Measurements from ENCODE around the gene TGFBR2. TPM values are rescaled to one million over a fixed set of nuclear protein-coding genes. Genes with fewer than 3 reads are reported as not detected.

TGFBR2 gene
- total RNA-seq, 2 donors from 2014 or later, result 6.0 to 9.6 TPM

GRCh38 chr3:30687930-30688570 is 81.6 kb downstream of the TGFBR2 start:
- H3K4me3 ChIP-seq (ENCODE audit: low read length), result no peak overlapping the region
- Mint-ChIP-seq H3K9me3 (no peaks in the 10 kb centered on the region), H3K4me1 (peaks cover 22% of the 10 kb centered on the region), H3K36me3 (ENCODE audit: low read depth) (peaks cover 57% of the 10 kb centered on the region), H3K27me3 (ENCODE audit: insufficient read depth) (no peaks in the 10 kb centered on the region), H3K27ac (peak overlapping the region; percentile 78), H3K4me3 (no peak overlapping the region)
- H3K27ac ChIP-seq (ENCODE audit: low read depth, low read length), result no peak overlapping the region
- no peak overlapping the region for H3K9ac ChIP-seq (ENCODE audit: extremely low read depth, low read length, poor library complexity, severe bottlenecking)
- 90 to 95% methylated on average over 7 to 8 of the region's 8 CpGs for WGBS, 2 experiments (ENCODE audit: insufficient coverage in 1 of 2, insufficient read length in 1 of 2)
- H3K36me3 ChIP-seq (ENCODE audit: control insufficient read depth, insufficient read depth, low read length), result peaks cover 65% of the 10 kb centered on the region
- TF ChIP-seq CTCF (conservative IDR thresholded peaks at IDR 0.05), result no peak
- no peaks in the 10 kb centered on the region for H3K27me3 ChIP-seq (ENCODE audit: control insufficient read depth, insufficient read depth, low read length, poor library complexity, severe bottlenecking)
- DNase-seq, result no peak
- H3K9me3 ChIP-seq (ENCODE audit: control insufficient read depth, low read length), result no peaks in the 10 kb centered on the region
- H3K4me1 ChIP-seq (ENCODE audit: control insufficient read depth, insufficient read depth, low read length), result peaks cover 2% of the 10 kb centered on the region

- no peaks in the 10 kb centered on the region for H3K9me3 Mint-ChIP-seq
- DNase-seq, result no peak
- Histone ChIP-seq H3K27ac (ENCODE audit: low read depth, low read length) (no peak overlapping the region), H3K4me3 (ENCODE audit: low read length) (no peak overlapping the region), H3K9ac (ENCODE audit: extremely low read depth, low read length, poor library complexity, severe bottlenecking) (no peak overlapping the region), H3K9me3 (ENCODE audit: control insufficient read depth, low read length) (no peaks in the 10 kb centered on the region), H3K4me1 (ENCODE audit: control insufficient read depth, insufficient read depth, low read length) (peaks cover 5% of the 10 kb centered on the region), H3K27me3 (ENCODE audit: control insufficient read depth, insufficient read depth, low read length, poor library complexity, severe bottlenecking) (no peaks in the 10 kb centered on the region), H3K36me3 (ENCODE audit: control insufficient read depth, insufficient read depth, low read length) (peaks cover 65% of the 10 kb centered on the region)
- 93 to 94% methylated on average over 8 to 10 of the region's 10 CpGs for WGBS, 2 experiments (ENCODE audit: insufficient coverage in 1 of 2, insufficient read length in 1 of 2)
- no peak overlapping the region for H3K4me3 Mint-ChIP-seq
- H3K27me3 Mint-ChIP-seq (ENCODE audit: insufficient read depth), result no peaks in the 10 kb centered on the region
- no peak for TF ChIP-seq CTCF (conservative IDR thresholded peaks at IDR 0.05)
- peaks cover 22% of the 10 kb centered on the region for H3K4me1 Mint-ChIP-seq
- H3K36me3 Mint-ChIP-seq (ENCODE audit: low read depth), result peaks cover 51% of the 10 kb centered on the region
- no peak overlapping the region for H3K27ac Mint-ChIP-seq
These were observed 82.6 kb downstream of the TGFBR2 start for GRCh38 chr3:30688776-30689641.

DNA sequence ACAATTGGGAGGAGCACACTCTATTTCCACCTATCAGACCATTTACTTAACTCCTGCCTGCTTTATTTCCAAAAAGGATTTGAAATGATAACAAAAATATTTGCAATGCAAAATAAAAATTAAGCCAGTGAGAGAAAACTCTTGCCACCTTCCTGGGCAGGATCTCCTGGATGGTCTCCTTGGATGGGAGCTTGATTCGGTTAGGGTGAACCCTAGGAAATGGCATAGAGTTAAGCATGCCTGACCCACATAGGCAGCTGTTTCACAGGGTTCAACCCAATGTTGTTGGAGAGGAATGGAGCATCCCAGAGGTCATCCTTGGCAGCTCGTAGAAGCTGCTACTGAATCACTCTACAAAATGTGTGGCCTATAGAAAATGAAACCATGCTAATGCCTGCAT is 83.8 kb downstream of the TGFBR2 start:
- 94 to 100% methylated on average over 2 of the region's 2 CpGs for WGBS, 2 experiments (ENCODE audit: insufficient coverage in 1 of 2, insufficient read length in 1 of 2)
- Mint-ChIP-seq H3K4me1 (peaks cover 22% of the 10 kb centered on the region), H3K36me3 (ENCODE audit: low read depth) (peaks cover 48% of the 10 kb centered on the region)

More for the DNA sequence above, 83.8 kb downstream of the TGFBR2 start:
- no peaks in the 10 kb centered on the region for H3K9me3 ChIP-seq (ENCODE audit: control insufficient read depth, low read length)
- Mint-ChIP-seq H3K9me3 (no peaks in the 10 kb centered on the region), H3K4me3 (no peak overlapping the region), H3K27me3 (ENCODE audit: insufficient read depth) (no peaks in the 10 kb centered on the region), H3K27ac (no peak overlapping the region)
- peaks cover 67% of the 10 kb centered on the region for H3K36me3 ChIP-seq (ENCODE audit: control insufficient read depth, insufficient read depth, low read length)
- peaks cover 5% of the 10 kb centered on the region for H3K4me1 ChIP-seq (ENCODE audit: control insufficient read depth, insufficient read depth, low read length)
- TF ChIP-seq CTCF (conservative IDR thresholded peaks at IDR 0.05), result no peak
- DNase-seq, result no peak
- H3K27me3 ChIP-seq (ENCODE audit: control insufficient read depth, insufficient read depth, low read length, poor library complexity, severe bottlenecking), result no peaks in the 10 kb centered on the region
- H3K9ac ChIP-seq (ENCODE audit: extremely low read depth, low read length, poor library complexity, severe bottlenecking), result no peak overlapping the region
- no peak overlapping the region for H3K27ac ChIP-seq (ENCODE audit: low read depth, low read length)
- no peak overlapping the region for H3K4me3 ChIP-seq (ENCODE audit: low read length)

All from endodermal cell (in vitro differentiated cells).